Activated CD8-positive, alpha-beta memory T cell treated with anti-CD3 and anti-CD28 coated beads, Interleukin-2, amount 10 ng/mL, durations not matched to agents 7 days and 5 days (primary cell): Measurements from ENCODE around the gene ZRSR2. TPM values are rescaled to one million over a fixed set of nuclear protein-coding genes. Genes with fewer than 3 reads are reported as not detected.
A peak's percentile ranks its signal among the peaks of the same experiment; 100 is the strongest.
"Not testable (repeated sequence)": the region's sequence is repeated elsewhere in the genome, so short reads cannot be mapped to it uniquely, and the experiment has no call there.

Experiments
- ATAC-seq: fragments of 150-1000 bp; cut with Tn5 transposase; one replicate; pipeline ENCODE4 v1.10.0; 2021; ENCODE audit warnings: moderate library complexity
- CTCF ChIA-PET: fragments of 350-600 bp; sonication (Branson Sonifier 250); formaldehyde crosslinking; loops from one replicate; lab custom pipeline; 2021; ENCODE audit warnings: antibody characterized with exemption; lab: Charles Lee
- DNase-seq: peaks from one replicate; pipeline ENCODE4 v3.0.0-alpha.2; 2020
- H3K27ac Mint-ChIP-seq: one replicate; pipeline ENCODE4 v1.8.0; 2021; ENCODE audit warnings: mild to moderate bottlenecking, mixed read lengths
- H3K27me3 Mint-ChIP-seq: one replicate; pipeline ENCODE4 v1.8.0; 2021; ENCODE audit warnings: mixed read lengths
- H3K36me3 Mint-ChIP-seq: one replicate; pipeline ENCODE4 v1.8.0; 2021; ENCODE audit warnings: mild to moderate bottlenecking, mixed read lengths
- H3K4me1 Mint-ChIP-seq: one replicate; pipeline ENCODE4 v1.8.0; 2021; ENCODE audit warnings: mixed read lengths
- H3K4me3 Mint-ChIP-seq: one replicate; pipeline ENCODE4 v1.8.0; 2021; ENCODE audit warnings: mild to moderate bottlenecking, moderate library complexity, mixed read lengths
- H3K9me3 Mint-ChIP-seq: one replicate; pipeline ENCODE4 v1.8.0; 2022; ENCODE audit warnings: low read depth, mixed read lengths
- total RNA-seq, 2 experiments: library from RNA; stranded (reverse); gene quantifications; one replicate each; pipeline ENCODE4 v1.2.3, GENCODE V29; 2021

ZRSR2 gene
- 10 to 100 TPM; 18.0 to 20.1 TPM for total RNA-seq

GRCh38 chrX:15789979-15790768, at the start of gene ZRSR2:
Gene ZRSR2, plus strand, starts transcription at chrX:15790484. Its CDS starts 12 bp downstream, at chrX:15790496.
- ATAC-seq (peak; percentile 92), DNase-seq (peak; percentile 92)
- peaks cover 30% of the 10 kb centered on the region for H3K4me1 Mint-ChIP-seq
- no peaks in the 10 kb centered on the region for H3K27me3 Mint-ChIP-seq
- CTCF ChIA-PET, result interaction anchor here (0.8 to 2.9 kb wide), 4 partner anchors 8 to 103 kb away, joined by 4 to 9 read pairs (median 5); partner anchors contain the start of gene CA5B
- H3K36me3 Mint-ChIP-seq, result peaks cover 12% of the 10 kb centered on the region
- H3K27ac Mint-ChIP-seq, result no peak within 1 kb of the TSS
- no peak within 1 kb of the TSS for H3K4me3 Mint-ChIP-seq
- no peaks in the 10 kb centered on the region for H3K9me3 Mint-ChIP-seq

- DNase-seq (no peak), ATAC-seq (no peak)
- CTCF ChIA-PET, result no interaction called here
- H3K4me3 Mint-ChIP-seq, result no peak overlapping the region
- H3K9me3 Mint-ChIP-seq, result no peaks in the 10 kb centered on the region
- H3K36me3 Mint-ChIP-seq, result peaks cover 20% of the 10 kb centered on the region
- H3K27me3 Mint-ChIP-seq, result no peaks in the 10 kb centered on the region
- H3K4me1 Mint-ChIP-seq, result peaks cover 21% of the 10 kb centered on the region
- H3K27ac Mint-ChIP-seq, result peak overlapping the region; percentile 3
These were observed 46.0 kb upstream of the ZRSR2 start for GRCh38 chrX:15744181-15744867.

- H3K4me3 Mint-ChIP-seq, result no peak overlapping the region
- peaks cover 23% of the 10 kb centered on the region for H3K4me1 Mint-ChIP-seq
- H3K27ac Mint-ChIP-seq, result no peak overlapping the region
- no peaks in the 10 kb centered on the region for H3K27me3 Mint-ChIP-seq
- CTCF ChIA-PET, result no interaction called here
- DNase-seq, result no peak
- no peaks in the 10 kb centered on the region for H3K9me3 Mint-ChIP-seq
- H3K36me3 Mint-ChIP-seq, result peaks cover 22% of the 10 kb centered on the region
- no peak for ATAC-seq
These were observed 45.1 kb upstream of the ZRSR2 start for GRCh38 chrX:15745179-15745578.

- Mint-ChIP-seq H3K36me3 (peaks cover 24% of the 10 kb centered on the region), H3K4me1 (peaks cover 36% of the 10 kb centered on the region)
- CTCF ChIA-PET, result interaction anchor here (2.1 kb wide), 1 partner anchor 8 kb away, joined by 10 read pairs; the partner anchor contains the start of gene CA5B
- ATAC-seq, H3K4me3 Mint-ChIP-seq, DNase-seq, H3K27ac Mint-ChIP-seq, H3K27me3 Mint-ChIP-seq, H3K9me3 Mint-ChIP-seq: not testable (repeated sequence)
These were observed 43.6 kb upstream of the ZRSR2 start for GRCh38 chrX:15746651-15747050.

GRCh38 chrX:15747626-15748173, 42.6 kb upstream of the ZRSR2 start:
- Mint-ChIP-seq H3K4me1 (peaks cover 40% of the 10 kb centered on the region), H3K4me3 (no peak overlapping the region), H3K9me3 (no peaks in the 10 kb centered on the region), H3K27ac (no peak overlapping the region), H3K36me3 (peaks cover 18% of the 10 kb centered on the region), H3K27me3 (no peaks in the 10 kb centered on the region)
- ATAC-seq (no peak), DNase-seq (no peak)
- CTCF ChIA-PET, result interaction anchor here (1.8 to 2.1 kb wide), 2 partner anchors 9 to 11 kb away, joined by 5 to 10 read pairs; partner anchors contain the start of gene CA5B

GRCh38 chrX:15748841-15749240, 41.4 kb upstream of the ZRSR2 start:
- H3K27ac Mint-ChIP-seq, result peak overlapping the region; percentile 97
- H3K4me1 Mint-ChIP-seq, result peaks cover 41% of the 10 kb centered on the region
- H3K27me3 Mint-ChIP-seq, result no peaks in the 10 kb centered on the region
- no peak for ATAC-seq
- CTCF ChIA-PET, result interaction anchor here (1.2 to 2.1 kb wide), 3 partner anchors 8 to 10 kb away, joined by 3 to 10 read pairs (median 5); partner anchors contain the start of gene CA5B
- H3K4me3 Mint-ChIP-seq, result no peak overlapping the region
- H3K36me3 Mint-ChIP-seq, result peaks cover 15% of the 10 kb centered on the region
- DNase-seq, result no peak
- no peaks in the 10 kb centered on the region for H3K9me3 Mint-ChIP-seq

- Mint-ChIP-seq H3K36me3 (peaks cover 15% of the 10 kb centered on the region), H3K27me3 (no peaks in the 10 kb centered on the region), H3K9me3 (no peaks in the 10 kb centered on the region), H3K4me3 (peak overlapping the region; percentile 55), H3K4me1 (peaks cover 44% of the 10 kb centered on the region), H3K27ac (peak overlapping the region; percentile 97)
- CTCF ChIA-PET, result interaction anchor here (1.2 to 1.8 kb wide), 3 partner anchors 9 to 11 kb away, joined by 3 to 5 read pairs (median 4); partner anchors contain the start of gene CA5B
- ATAC-seq (peak; percentile 63), DNase-seq (peak; percentile 56)
These were observed 40.4 kb upstream of the ZRSR2 start for GRCh38 chrX:15749642-15750610.

- peak; percentile 43 for DNase-seq
- peak; percentile 43 for ATAC-seq
- CTCF ChIA-PET, result interaction anchor here (1.4 to 1.5 kb wide), 2 partner anchors 12 kb away, joined by 4 read pairs; partner anchors contain the start of gene CA5B
These were observed 39.6 kb upstream of the ZRSR2 start for GRCh38 chrX:15750611-15751154.

GRCh38 chrX:15751155-15751819, 39.0 kb upstream of the ZRSR2 start:
- no peaks in the 10 kb centered on the region for H3K27me3 Mint-ChIP-seq
- peak overlapping the region; percentile 97 for H3K27ac Mint-ChIP-seq
- H3K9me3 Mint-ChIP-seq, result no peaks in the 10 kb centered on the region
- CTCF ChIA-PET, result interaction anchor here (1.5 kb wide), 1 partner anchor 13 kb away, joined by 4 read pairs; the partner anchor contains the start of gene CA5B
- peaks cover 44% of the 10 kb centered on the region for H3K4me1 Mint-ChIP-seq
- ATAC-seq (peak; percentile 67), DNase-seq (peak; percentile 45)
- H3K4me3 Mint-ChIP-seq, result peak overlapping the region; percentile 55
- peaks cover 15% of the 10 kb centered on the region for H3K36me3 Mint-ChIP-seq

More at GRCh38 chrX:15750611-15751154, 39.6 kb upstream of the ZRSR2 start:
- Mint-ChIP-seq H3K9me3 (no peaks in the 10 kb centered on the region), H3K36me3 (peaks cover 15% of the 10 kb centered on the region), H3K4me1 (peaks cover 44% of the 10 kb centered on the region), H3K4me3 (peak overlapping the region; percentile 55), H3K27me3 (no peaks in the 10 kb centered on the region), H3K27ac (peak overlapping the region; percentile 97)

GRCh38 chrX:15755091-15755490, 35.2 kb upstream of the ZRSR2 start:
- no peaks in the 10 kb centered on the region for H3K27me3 Mint-ChIP-seq
- H3K4me1 Mint-ChIP-seq, result peaks cover 45% of the 10 kb centered on the region
- CTCF ChIA-PET, result no interaction called here
- H3K36me3 Mint-ChIP-seq, result peaks cover 2% of the 10 kb centered on the region
- no peaks in the 10 kb centered on the region for H3K9me3 Mint-ChIP-seq
- DNase-seq (no peak), ATAC-seq (no peak)
- H3K27ac Mint-ChIP-seq, result no peak overlapping the region
- no peak overlapping the region for H3K4me3 Mint-ChIP-seq

GRCh38 chrX:15758140-15758539, 32.1 kb upstream of the ZRSR2 start:
- Mint-ChIP-seq H3K36me3 (no peaks in the 10 kb centered on the region), H3K9me3 (no peaks in the 10 kb centered on the region), H3K4me3 (no peak overlapping the region), H3K4me1 (peaks cover 29% of the 10 kb centered on the region), H3K27ac (peak overlapping the region; percentile 64), H3K27me3 (no peaks in the 10 kb centered on the region)
- CTCF ChIA-PET, result interaction anchor here (1.5 kb wide), 1 partner anchor 9 kb away, joined by 5 read pairs; no protein-coding TSS in a partner anchor
- no peak for DNase-seq
- peak; percentile 49 for ATAC-seq
